ENCODE results near the gene PPM1H.

DNA sequence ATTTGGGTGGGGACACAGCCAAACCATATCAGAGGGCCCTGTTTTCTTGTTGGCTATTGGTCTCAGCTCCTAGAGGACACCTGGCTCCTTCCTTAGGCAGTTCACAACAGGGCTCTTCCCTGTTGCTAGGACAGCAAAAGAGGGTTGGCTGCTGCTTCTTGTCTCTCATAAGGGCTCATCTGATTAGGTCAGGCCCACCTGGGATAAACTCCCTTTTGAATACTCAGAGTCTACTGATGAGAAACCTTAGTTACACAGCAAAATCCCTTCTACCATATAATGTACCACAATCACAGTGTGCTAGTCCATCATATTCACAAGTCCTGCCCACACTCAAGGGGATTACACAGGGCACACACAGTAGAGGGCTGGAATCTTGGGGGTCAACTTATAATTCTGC lies 49.7 kb downstream of the PPM1H start:
- TF ChIP-seq CTCF (conservative IDR thresholded peaks at IDR 0.05 in 1 of 2, IDR thresholded peaks at IDR 0.05 in 1 of 2; ENCODE audit: extremely low read depth in 1 of 2, insufficient read depth in 1 of 2, low read depth in 1 of 2, low read length in 2 of 2) (no peak), EZH2 (IDR thresholded peaks at IDR 0.05; ENCODE audit: borderline replicate concordance, low read length) (no peak)

All from mammary epithelial cell (primary cell).